GM12878 (cell line): Measurements from ENCODE around the gene EIF2D. TPM values are rescaled to one million over a fixed set of nuclear protein-coding genes. Genes with fewer than 3 reads are reported as not detected.

Source experiments
- ATAC-seq: fragments of 200-7000 bp; cut with Tn5 transposase; 3 replicates; pipeline ENCODE4 v1.9.1; 2020; ENCODE audit warnings: mild to moderate bottlenecking, moderate library complexity
- BruUV-seq: library from RNA; stranded (reverse); fragments of 400-500 nt; replicated peaks from 2 replicates; lab custom pipeline; 2021; lab: Mats Ljungman, UMichigan
- CTCF ChIA-PET: fragments of 300-600 bp; sonication (Branson Sonifier 250); formaldehyde crosslinking; extraction: SDS; loops from one replicate; lab custom pipeline; 2021; ENCODE audit warnings: inconsistent platforms; lab: Yijun Ruan, JAX
- POLR2A ChIA-PET: fragments of 350-600 bp; formaldehyde crosslinking; extraction: SDS; loops from one replicate; lab custom pipeline; 2021; ENCODE audit warnings: inconsistent platforms; lab: Charles Lee
- RAD21 ChIA-PET: fragments of 300-600 bp; sonication (Branson Sonifier 250); formaldehyde crosslinking; loops from one replicate; lab custom pipeline; 2023; ENCODE audit warnings: antibody characterized with exemption; ENCODE audit not compliant: unreplicated experiment; lab: Charles Lee
- SMC1A ChIA-PET: fragments of 300-600 bp; sonication (Branson Sonifier 250); formaldehyde crosslinking; loops from one replicate; lab custom pipeline; 2023; ENCODE audit not compliant: unreplicated experiment, uncharacterized antibody; lab: Charles Lee
- DNase-seq: peaks from one replicate; pipeline ENCODE4 v3.0.0-alpha.2; 2011; ENCODE audit warnings: low read depth, low spot score
- FAIRE-seq: peaks from 3 replicates; lab custom pipeline; 2011; peaks lifted over from hg19 to GRCh38; lab: Jason Lieb, UNC
- H2AFZ ChIP-seq: 2 replicates; pipeline ENCODE4 v1.6.0; 2011; ENCODE audit warnings: low read depth, low read length, control low read depth; ENCODE audit not compliant: control insufficient read depth
- H3K27ac ChIP-seq: 2 replicates; pipeline ENCODE4 v1.5.1; 2011; ENCODE audit warnings: control low read depth; ENCODE audit not compliant: control insufficient read depth, insufficient read depth
- H3K27me3 ChIP-seq, 2 experiments: replicated peaks in 1 of 2; 2 replicates each; pipeline versions ENCODE4 v1.6.0 to v1.6.1; 2011; ENCODE audit warnings: low read length in 1 of 2; ENCODE audit not compliant: control insufficient read depth in 2 of 2, insufficient read depth in 2 of 2
- H3K36me3 ChIP-seq, 2 experiments: 2 replicates each; pipeline ENCODE4 v1.5.1; 2011; ENCODE audit warnings: low read length in 1 of 2; ENCODE audit not compliant: control insufficient read depth in 2 of 2, insufficient read depth in 2 of 2
- H3K4me1 ChIP-seq: 2 replicates; pipeline ENCODE4 v1.6.1; 2011; ENCODE audit warnings: mild to moderate bottlenecking, low read length, moderate library complexity, mixed read lengths; ENCODE audit not compliant: control insufficient read depth, insufficient read depth
- H3K4me2 ChIP-seq: 2 replicates; pipeline ENCODE4 v1.6.0; 2011; ENCODE audit warnings: control low read depth; ENCODE audit not compliant: control insufficient read depth, insufficient read depth
- H3K4me3 ChIP-seq: fragments of 200-600 bp; sonication (generic); 2 replicates; pipeline ENCODE4 v1.5.1; 2016
- H3K79me2 ChIP-seq: 2 replicates; pipeline ENCODE4 v1.6.0; 2011; ENCODE audit warnings: low read length; ENCODE audit not compliant: control insufficient read depth, insufficient read depth
- H3K9ac ChIP-seq: 2 replicates; pipeline ENCODE4 v1.8.0; 2011; ENCODE audit warnings: low read length, control low read depth, mixed read lengths; ENCODE audit not compliant: control insufficient read depth, insufficient read depth
- H3K9me3 ChIP-seq: replicated peaks from 3 replicates; pipeline ENCODE4 v1.5.1; 2011; ENCODE audit warnings: mild to moderate bottlenecking, low read length; ENCODE audit not compliant: control insufficient read depth, insufficient read depth
- H4K20me1 ChIP-seq: 2 replicates; pipeline ENCODE4 v1.6.0; 2011; ENCODE audit not compliant: control insufficient read depth, insufficient read depth
- ATF7 ChIP-seq: fragments of 450-650 bp; IDR thresholded peaks from 2 replicates; pipeline ENCODE4 v1.6.1; 2016; ENCODE audit warnings: low read depth, mild to moderate bottlenecking
- BACH1 ChIP-seq: fragments of 450-650 bp; IDR thresholded peaks from 2 replicates; pipeline ENCODE4 v1.6.1; 2017; ENCODE audit warnings: mild to moderate bottlenecking, borderline replicate concordance
- EP300 ChIP-seq, 2 experiments: fragments of 150-350 bp in 1 of 2; IDR thresholded peaks; 2 replicates each; pipeline ENCODE4 v1.6.1; 2011 to 2012; ENCODE audit warnings: low read depth in 2 of 2, low read length in 2 of 2, borderline replicate concordance in 1 of 2, improper control_type of control experiment in 1 of 2, inconsistent platforms in 1 of 2; ENCODE audit not compliant: control insufficient read depth in 1 of 2
- FOS ChIP-seq: IDR thresholded peaks from 3 replicates; pipeline ENCODE4 v1.6.1; 2011; ENCODE audit warnings: borderline replicate concordance; ENCODE audit not compliant: insufficient read length; ENCODE audit errors: extremely low read depth
- HDAC6 ChIP-seq: fragments of 200-600 bp; sonication (generic); IDR thresholded peaks from one replicate; pipeline ENCODE4 v1.8.0; 2017; ENCODE audit warnings: antibody characterized with exemption; ENCODE audit not compliant: unreplicated experiment
- HDGF ChIP-seq: fragments of 450-650 bp; IDR thresholded peaks from 2 replicates; pipeline ENCODE4 v1.6.1; 2016; ENCODE audit warnings: antibody characterized with exemption
- IKZF1 ChIP-seq: fragments of 450-650 bp; conservative IDR thresholded peaks from 2 replicates; pipeline ENCODE4 v1.6.1; 2017; ENCODE audit warnings: antibody characterized with exemption, mild to moderate bottlenecking
- JUND ChIP-seq: IDR thresholded peaks from 2 replicates; pipeline ENCODE4 v1.6.1; 2012; ENCODE audit warnings: low read depth, mild to moderate bottlenecking, low read length, improper control_type of control experiment, moderate library complexity
- MAX ChIP-seq: IDR thresholded peaks from 2 replicates; pipeline ENCODE4 v1.6.1; 2012; ENCODE audit warnings: low read depth, low read length, improper control_type of control experiment
- RUNX3 ChIP-seq: IDR thresholded peaks from 2 replicates; pipeline ENCODE4 v1.6.1; 2012; ENCODE audit warnings: low read length, inconsistent platforms
- SMC3 ChIP-seq: IDR thresholded peaks from 2 replicates; pipeline ENCODE4 v1.6.1; 2011; ENCODE audit warnings: low read length, improper control_type of control experiment, borderline replicate concordance
- ZBED1 ChIP-seq: IDR thresholded peaks from 2 replicates; pipeline ENCODE4 v1.6.1; 2016; ENCODE audit warnings: borderline replicate concordance
- ZBTB4 ChIP-seq: fragments of 450-650 bp; formaldehyde crosslinking; IDR thresholded peaks from 2 replicates; pipeline ENCODE4 v1.4.0; 2022; ENCODE audit warnings: mild to moderate bottlenecking, moderate library complexity
- ZNF592 ChIP-seq: fragments of 450-650 bp; IDR thresholded peaks from 2 replicates; pipeline ENCODE4 v1.6.1; 2017; ENCODE audit warnings: mild to moderate bottlenecking, moderate library complexity
- ZZZ3 ChIP-seq: IDR thresholded peaks from 2 replicates; pipeline ENCODE4 v1.6.1; 2011; ENCODE audit warnings: low read depth; ENCODE audit not compliant: control insufficient read depth, insufficient read length
- WGBS: methylation state at CpG from one replicate; pipeline ENCODE4 v1.1.6; 2016; ENCODE audit warnings: low lambda C conversion rate; ENCODE audit not compliant: insufficient replicate concordance, insufficient coverage; ENCODE audit errors: missing lambda C conversion rate; 5-methylcytosine and 5-hydroxymethylcytosine counted together
- in situ Hi-C: fragments of 300-500 bp; cut with MboI; formaldehyde crosslinking; loops from 9 replicates; pipeline ENCODE4 v1.14.3; 2018; ENCODE audit warnings: mixed read lengths
- intact Hi-C: fragments of 100-400 bp; cut with micrococcal nuclease; formaldehyde crosslinking; loops from one replicate; pipeline ENCODE4 v1.14.2; 2022; ENCODE audit not compliant: unreplicated experiment
- polyA plus RNA-seq, 11 experiments: library from polyadenylated mRNA; depleted of rRNA in 4 of 11; unstranded in 6 of 11; stranded (reverse) in 5 of 11; fragments of >200 nt; fragmentation: Nextera tagmentation in 4 of 11; fragmentation: Illumina TruSeq in 1 of 11; extraction: Ambion mirVana in 4 of 11; extraction: Trizol in 1 of 11; gene quantifications; 1 replicate in 1 of 11; 2 replicates in 10 of 11; pipeline versions ENCODE4 v1.2.1 to v1.2.3, GENCODE V29; 2011 to 2016; ENCODE audit warnings: inconsistent platforms in 2 of 11, missing spikeins in 2 of 11, low read depth in 1 of 11
- total RNA-seq, 4 experiments: library from RNA; depleted of rRNA in 3 of 4; stranded (reverse); fragments of >200 nt in 3 of 4; fragmentation: Illumina TruSeq in 1 of 4; extraction: Trizol in 1 of 4; gene quantifications; 2 replicates each; pipeline versions ENCODE4 v1.2.1 to v1.2.3, GENCODE V29; 2013 to 2021

EIF2D gene
- total and polyA plus RNA-seq, 10 of the 15 experiments (the other 5 are each of a cell fraction or from before 2014, with no cell fraction given), result 65.2 to 133 (median 79.0) TPM

GRCh38 chr1:206582537-206582936 is 29.7 kb downstream of the EIF2D start (continued):
- TF ChIP-seq ZBTB4, result no peak
- TF ChIP-seq JUND, result no peak
- TF ChIP-seq ZZZ3, result no peak
- TF ChIP-seq HDAC6, result no peak

GRCh38 chr1:206581571-206581981 is 30.7 kb downstream of the EIF2D start:
- peaks cover 60% of the 10 kb centered on the region for H3K79me2 ChIP-seq
- H3K4me1 ChIP-seq, result peaks cover 46% of the 10 kb centered on the region
- H3K36me3 ChIP-seq, result peaks cover 39 to 46% of the 10 kb centered on the region in 2 experiments
- RAD21 ChIA-PET, result interaction anchor here (1.0 to 4.2 kb wide), 7 partner anchors 19 to 112 kb away, joined by 3 to 49 read pairs (median 12); partner anchors contain the start of gene IKBKE
- peak overlapping the region; percentile 48 for H3K27ac ChIP-seq
- no peak overlapping the region for H3K4me2 ChIP-seq
- WGBS, result 50% methylated on average over 10 of the region's 10 CpGs
- SMC1A ChIA-PET, result interaction anchor here (0.9 to 15.4 kb wide), 8 partner anchors 11 to 119 kb away, joined by 4 to 476 read pairs (median 8); no protein-coding TSS in a partner anchor
- in situ Hi-C loops (loop anchor here (5.0 kb wide), 2 partner anchors 34 to 94 kb away; no protein-coding TSS in a partner anchor), intact Hi-C loops (loop anchor here (2.0 kb wide), 1 partner anchor 25 kb away; no protein-coding TSS in a partner anchor)
- no peak overlapping the region for H3K9ac ChIP-seq
- POLR2A ChIA-PET, result interaction anchor here (1.3 to 9.8 kb wide), 4 partner anchors 19 to 77 kb away, joined by 3 to 117 read pairs (median 35); no protein-coding TSS in a partner anchor
- no TSS peak for BruUV-seq
- no peak overlapping the region for H3K4me3 ChIP-seq
- H3K27me3 ChIP-seq, result no peaks in the 10 kb centered on the region
- ATAC-seq (no peak), FAIRE-seq (no peak), DNase-seq (no peak)
- H3K9me3 ChIP-seq, result no peaks in the 10 kb centered on the region
- H4K20me1 ChIP-seq, result peaks cover 4% of the 10 kb centered on the region; the same call in 1 of the 2 replicates
- CTCF ChIA-PET, result interaction anchor here (0.6 to 15.7 kb wide), 12 partner anchors 10 to 526 kb away, joined by 3 to 440 read pairs (median 18); partner anchors contain the start of gene RASSF5
- H2AFZ ChIP-seq, result no peak overlapping the region
- TF ChIP-seq SMC3 (no peak), ZBED1 (no peak), ATF7 (no peak; the same call in 1 of the 2 replicates), EP300 (IDR thresholded peaks at IDR 0.05; ENCODE audit: borderline replicate concordance in 1 of 2, control insufficient read depth in 1 of 2, low read depth in 2 of 2, low read length in 2 of 2) (no peak), BACH1 (no peak), ZNF592 (no peak), HDGF (peak; percentile 85; the same call in 1 of the 2 replicates), MAX (peak; percentile 23; the same call in 1 of the 2 replicates), RUNX3 (no peak), FOS (no peak), IKZF1 (peak; percentile 30; the same call in 1 of the 2 replicates)
